GM18498 (cell line): Measurements from ENCODE around the gene SVBP.
"Not testable (repeated sequence)": the region's sequence is repeated elsewhere in the genome, so short reads cannot be mapped to it uniquely, and the experiment has no call there.

Source experiments
- ATAC-seq: cut with Tn5 transposase; IDR thresholded peaks from one replicate; pipeline ENCODE4 v1.9.1; 2021; ENCODE audit warnings: mild to moderate bottlenecking, moderate library complexity; ENCODE audit not compliant: unreplicated experiment

The SVBP gene, protein sequence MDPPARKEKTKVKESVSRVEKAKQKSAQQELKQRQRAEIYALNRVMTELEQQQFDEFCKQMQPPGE

DNA sequence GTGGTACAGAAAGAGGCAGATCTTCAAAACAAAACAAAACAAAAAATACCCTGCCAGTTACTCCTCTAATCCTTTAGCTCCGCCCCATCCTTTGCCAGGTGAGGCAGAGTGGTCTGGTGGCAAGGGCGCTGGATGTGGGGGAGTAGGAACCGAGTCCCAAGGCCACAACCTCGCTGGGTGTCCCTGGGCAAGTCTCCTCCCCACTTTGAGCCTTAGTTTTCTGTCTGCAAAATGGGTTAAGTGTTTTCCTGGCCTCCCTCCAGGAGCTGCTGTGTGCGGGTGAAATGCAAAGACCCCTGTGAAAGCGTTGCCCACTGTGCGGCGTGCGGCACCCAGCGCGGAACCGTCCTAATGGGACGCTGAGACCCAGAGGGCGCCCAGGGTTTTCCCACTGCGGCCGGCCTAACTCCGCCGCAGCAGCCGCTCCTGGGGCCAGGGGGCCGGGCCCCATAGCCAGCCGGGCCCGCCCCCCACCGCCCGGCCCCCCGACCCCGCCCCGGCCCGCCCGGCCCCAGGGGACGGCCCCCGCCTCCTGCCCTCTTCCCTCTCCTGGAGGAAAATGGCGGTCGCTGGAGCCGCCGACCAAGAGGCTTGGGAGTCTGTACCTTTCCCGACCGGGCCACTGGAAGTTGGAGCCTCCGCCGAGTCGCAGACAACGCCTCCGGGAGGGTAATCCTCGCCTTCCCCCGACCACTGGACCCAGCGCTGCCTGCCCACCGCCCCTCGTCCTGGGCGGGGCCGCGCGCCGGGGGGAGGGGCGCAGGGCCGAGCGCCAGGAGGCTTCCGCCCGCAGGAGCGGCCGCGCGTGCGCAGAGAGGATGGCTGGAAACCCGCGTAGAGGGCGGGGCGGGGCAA, at the start of gene SVBP, which contains the start of gene ERMAP:
Gene SVBP, minus strand, starts transcription at position 813 of the 855 bp plus-strand sequence. CDS start 853 bp downstream, outside the sequence.
Gene ERMAP, plus strand, starts transcription at position 538 of the 855 bp plus-strand sequence. CDS start 13,327 bp downstream, outside the sequence.
- peak; percentile 90 for ATAC-seq

DNA sequence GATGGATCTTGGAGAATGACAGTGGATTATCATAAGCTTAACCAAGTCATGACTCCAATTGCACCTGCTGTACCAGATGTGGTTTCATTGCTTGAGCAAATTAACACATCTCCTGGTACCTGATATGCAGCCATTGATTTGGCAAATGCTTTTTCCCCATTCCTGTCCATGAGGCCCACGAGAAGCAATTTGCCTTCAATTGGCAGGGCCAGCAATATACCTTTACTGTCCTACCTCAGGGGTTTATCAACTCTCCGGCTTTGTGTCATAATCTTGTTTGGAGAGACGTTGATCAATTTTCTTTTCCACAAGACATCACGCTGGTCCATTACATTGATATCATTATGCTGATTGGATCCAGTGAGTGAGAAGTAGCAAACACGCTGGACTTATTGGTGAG, 49.4 kb upstream of the SVBP start:
- ATAC-seq = no peak

DNA sequence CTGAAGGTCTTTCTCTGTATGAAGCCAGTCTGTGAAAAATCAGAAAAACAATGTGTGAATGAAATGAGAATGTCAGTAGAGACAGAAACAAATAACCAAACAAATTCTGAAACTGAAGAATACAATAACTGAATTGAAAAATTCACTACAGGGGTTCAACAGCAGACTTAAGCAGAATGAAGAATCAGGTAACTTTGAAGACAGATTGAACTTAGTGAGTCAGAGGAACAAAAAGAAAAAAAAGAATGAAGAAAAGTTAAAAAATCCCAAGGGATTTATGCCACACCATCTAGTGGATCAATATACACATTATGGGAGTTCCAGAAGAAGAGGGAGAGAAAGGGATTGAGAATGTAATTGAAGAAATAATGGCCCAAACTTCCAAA, 43.8 kb upstream of the SVBP start:
- ATAC-seq = no peak

DNA sequence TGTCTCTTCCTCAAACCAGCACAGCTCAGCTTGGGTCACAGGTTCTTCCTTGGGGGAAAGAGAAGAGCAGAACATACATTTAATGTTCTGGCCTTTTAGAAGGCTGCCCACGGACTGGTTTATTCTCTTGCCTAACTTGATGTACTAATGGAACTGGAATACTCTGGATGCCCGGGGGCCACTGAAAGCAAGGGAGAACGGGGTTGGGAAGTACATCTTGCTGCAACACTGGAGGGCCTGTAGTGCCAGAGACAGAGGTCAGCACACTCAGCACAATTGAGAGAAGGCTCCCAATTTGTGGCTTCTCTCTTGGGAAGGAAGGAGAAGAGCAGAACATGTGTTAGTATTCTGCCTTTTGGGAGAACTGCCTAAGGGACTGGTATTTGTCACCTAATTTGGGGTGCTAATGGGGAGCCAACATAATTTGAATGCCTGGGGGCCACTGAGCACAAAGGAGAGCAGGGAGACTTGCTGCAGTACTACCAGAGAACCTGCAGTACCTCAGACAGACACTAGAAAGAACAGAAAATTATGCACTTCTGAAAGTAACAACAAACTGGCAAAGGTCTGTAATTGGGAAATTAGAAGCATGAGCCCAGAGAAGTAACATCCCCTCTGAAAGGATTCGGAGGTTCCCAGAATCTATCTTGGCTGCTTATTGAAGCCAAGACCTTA, 43.3 kb upstream of the SVBP start:
- no peak for ATAC-seq

DNA sequence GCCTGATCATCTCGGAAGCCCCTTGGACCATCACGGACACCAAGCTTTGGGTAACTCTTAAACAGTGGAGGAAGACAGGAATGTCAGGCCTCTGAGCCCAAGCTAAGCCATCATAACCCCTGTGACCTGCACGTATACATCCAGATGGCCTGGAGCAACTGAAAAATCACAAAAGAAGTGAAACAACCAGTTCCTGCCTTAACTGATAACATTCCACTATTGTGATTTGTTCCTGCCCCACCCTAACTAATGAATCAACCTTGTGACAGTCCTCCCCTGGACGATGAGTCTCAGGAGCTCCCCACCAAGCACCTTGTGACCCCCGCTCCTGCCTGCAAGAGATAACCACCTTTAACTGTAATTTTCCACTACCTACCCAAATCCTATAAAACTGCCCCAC, 42.2 kb upstream of the SVBP start:
- ATAC-seq = not testable (repeated sequence)

DNA sequence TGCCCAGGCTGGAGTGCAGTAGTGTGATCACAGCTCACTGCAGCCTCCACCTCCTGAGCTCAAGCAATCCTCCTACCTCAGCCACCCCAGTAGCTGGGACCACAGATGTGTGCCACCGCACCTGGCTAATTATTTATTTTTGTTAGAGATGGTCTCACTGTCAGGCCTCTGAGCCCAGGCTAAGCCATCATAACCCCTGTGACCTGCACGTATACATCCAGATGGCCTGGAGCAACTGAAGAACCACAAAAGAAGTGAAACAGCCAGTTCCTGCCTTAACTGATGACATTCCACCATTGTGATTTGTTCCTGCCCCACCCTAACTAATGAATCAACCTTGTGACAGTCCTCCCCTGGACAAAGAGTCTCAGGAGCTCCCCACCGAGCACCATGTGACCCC, 39.4 kb upstream of the SVBP start:
- not testable (repeated sequence) for ATAC-seq

DNA sequence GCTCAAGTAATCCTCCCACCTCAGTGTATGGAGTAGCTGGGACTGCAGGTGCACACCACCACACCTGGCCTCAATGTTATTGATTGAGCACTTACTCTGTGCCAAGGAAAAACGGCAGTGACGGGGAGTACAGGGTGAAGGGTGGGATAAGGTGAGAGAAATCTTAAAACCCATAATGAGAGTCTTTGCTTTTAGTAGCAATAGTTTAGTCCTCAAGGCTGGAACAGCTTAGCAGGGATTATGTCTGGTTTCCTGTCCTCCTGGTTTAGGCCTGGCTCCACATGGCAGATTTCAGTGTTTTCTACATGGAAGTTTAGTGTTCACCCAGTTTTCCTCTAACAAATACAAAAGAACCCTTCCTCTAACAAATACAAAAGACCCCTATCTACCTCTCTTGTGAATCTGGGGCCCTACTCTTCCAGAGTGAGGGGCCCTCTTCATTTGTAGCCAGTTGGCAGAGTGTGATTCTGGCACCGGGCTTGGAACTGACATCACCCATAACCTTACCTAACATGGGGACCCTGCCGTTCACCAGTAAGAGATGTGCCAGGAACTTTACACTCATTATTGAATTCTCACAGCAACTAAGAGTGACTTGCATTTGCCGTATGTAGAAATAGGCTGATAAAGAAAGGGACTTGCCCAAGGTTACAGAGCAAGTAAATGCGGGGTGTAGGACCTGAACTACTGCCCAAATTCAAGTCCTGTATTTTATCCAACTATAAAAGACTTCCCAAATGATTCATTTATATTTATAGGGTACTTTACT, 36.1 kb upstream of the SVBP start:
- no peak for ATAC-seq

DNA sequence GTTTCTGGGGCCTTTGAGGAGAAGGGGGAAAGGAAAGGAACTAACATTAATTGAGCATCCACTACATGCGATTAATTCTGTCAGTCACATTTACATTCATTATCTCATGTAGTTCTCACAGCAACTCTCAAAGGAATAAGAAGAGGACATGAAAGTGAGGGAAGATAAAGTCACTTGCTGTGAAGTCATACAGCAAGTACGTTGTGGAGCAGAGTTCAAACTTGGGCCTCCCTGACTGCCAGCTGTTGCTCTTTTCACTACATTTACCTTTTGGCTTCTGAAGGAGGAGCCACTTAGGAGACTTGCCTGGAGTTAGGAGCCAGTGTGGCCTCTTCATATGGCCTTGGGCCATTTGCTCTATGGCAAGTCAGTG, 35.4 kb upstream of the SVBP start:
- ATAC-seq = no peak

DNA sequence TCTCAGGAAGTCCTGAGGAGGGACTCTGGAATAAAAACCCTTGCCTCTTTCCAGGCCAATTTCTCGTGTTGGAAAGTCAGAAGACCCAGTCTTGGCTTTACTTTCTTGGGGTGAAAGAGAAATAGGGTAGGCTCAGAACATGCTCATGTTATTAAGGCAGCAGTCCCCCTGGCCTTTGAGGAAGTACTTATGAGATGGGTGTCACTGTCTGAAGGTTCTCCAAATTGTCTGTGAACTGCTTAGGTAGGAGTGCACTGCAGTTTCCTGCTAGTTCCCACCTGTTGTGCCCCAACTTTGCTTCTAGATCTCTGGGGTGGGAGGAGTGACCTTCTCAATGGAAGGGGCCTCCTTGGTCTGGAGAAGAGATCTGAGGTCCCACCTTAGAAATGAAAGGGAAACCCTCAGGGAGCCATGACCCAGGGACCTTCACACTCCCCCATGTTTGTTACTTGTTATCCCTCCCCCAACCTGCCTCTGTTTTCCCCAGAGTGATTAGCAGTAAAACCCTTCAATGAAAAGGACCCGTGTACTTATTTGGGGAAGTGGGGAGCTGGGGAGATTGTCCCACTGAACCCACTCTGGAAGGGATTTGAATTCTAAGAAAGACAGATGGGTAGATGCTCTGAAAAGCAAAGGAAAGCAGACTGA, 34.9 kb upstream of the SVBP start:
- no peak for ATAC-seq

DNA sequence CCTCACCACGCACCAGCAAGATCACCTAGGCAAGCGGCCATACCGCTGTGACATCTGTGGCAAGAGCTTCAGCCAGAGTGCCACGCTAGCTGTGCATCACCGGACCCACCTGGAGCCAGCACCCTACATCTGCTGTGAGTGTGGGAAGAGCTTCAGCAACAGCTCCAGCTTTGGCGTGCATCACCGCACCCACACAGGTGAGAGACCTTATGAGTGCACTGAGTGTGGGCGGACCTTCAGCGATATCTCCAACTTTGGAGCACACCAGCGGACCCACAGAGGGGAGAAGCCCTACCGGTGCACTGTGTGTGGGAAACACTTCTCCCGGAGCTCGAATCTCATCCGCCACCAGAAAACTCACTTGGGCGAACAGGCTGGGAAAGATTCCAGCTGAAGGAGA, 34.2 kb upstream of the SVBP start:
- no peak for ATAC-seq

DNA sequence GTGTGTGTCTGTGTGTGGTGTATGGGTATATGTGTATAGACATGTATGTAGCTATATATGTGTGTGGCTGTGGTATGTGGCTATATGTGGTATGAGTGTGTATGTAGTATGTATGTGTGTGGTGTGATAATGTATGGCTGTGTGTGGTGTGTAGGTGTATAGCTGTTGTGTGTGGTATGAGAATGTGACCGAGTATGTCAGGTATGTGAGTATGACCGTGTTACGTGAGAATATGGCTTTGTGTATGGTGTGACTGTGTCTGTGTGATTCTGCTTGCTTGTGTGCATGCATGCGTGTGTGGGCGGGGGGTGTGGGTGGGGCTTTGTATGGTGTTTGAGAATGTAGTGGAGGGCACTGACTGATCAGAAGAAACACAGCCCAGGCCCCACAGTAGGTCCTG, 32.7 kb upstream of the SVBP start:
- no peak for ATAC-seq

DNA sequence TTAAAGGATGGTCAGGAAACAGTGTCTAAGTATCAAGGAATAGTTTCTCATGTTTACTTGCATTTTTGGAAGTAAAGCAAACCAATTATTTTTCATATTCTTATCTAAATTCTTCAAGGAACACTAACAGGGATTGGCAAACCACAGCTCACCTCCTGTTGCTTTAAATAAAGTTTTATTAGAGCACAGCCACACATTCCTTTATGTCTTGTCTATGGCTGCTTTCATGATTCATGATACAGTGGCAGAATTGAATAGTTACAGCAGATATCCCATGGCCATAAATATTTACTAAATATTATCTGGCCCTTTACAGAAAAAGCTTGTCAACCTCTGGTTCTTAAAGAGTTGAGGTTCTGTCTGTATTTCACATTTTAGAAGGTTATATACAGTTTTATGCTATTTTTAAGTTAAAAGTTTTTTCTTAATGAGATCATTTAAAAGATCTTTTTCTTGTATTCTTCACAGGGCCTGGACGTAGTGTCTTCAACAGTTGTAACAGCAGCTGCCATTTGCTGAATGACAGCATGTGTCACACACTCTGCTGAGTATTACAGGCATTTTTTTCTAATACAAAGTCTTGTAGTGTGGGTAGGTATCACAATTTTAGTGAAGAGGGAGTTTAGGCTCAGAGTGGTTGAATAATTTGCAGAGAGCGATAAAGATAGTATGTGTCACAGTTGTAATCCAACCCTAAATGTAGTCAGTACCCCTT, 31.8 kb upstream of the SVBP start:
- ATAC-seq = no peak

DNA sequence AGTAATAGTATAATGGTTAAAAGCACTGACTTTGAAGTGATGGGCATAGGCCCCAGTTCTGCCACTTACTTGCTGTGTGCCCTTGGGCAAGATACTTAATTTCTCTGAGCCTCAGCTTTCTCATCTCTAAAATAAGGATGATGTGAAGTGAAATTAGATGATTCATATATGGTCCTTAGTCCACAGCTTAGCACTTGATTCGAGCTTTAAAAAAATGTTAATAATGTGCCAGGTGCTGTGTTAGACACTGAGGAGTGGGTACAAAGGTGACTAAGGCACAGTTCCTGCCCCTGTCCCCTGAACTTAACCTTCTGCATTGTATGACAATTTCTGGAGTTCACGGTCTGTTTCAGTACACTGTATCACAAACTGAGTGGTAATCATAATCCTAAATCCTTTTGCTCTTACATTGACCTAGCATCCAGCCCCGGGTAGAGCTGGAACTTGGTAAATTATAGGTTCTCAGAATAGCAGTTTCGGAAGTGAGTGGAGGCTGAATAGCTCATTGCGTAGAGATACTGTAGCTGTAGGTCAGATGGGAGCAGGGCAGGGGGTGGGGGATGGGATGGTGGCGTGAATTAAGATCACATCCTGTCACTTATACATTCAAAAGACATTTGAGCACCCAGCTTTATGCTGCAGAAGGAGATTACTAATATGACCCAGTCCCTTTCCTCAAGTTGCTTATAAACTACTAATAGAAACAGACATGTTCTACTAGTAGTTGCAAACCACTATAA, 30.7 kb upstream of the SVBP start:
- no peak for ATAC-seq

DNA sequence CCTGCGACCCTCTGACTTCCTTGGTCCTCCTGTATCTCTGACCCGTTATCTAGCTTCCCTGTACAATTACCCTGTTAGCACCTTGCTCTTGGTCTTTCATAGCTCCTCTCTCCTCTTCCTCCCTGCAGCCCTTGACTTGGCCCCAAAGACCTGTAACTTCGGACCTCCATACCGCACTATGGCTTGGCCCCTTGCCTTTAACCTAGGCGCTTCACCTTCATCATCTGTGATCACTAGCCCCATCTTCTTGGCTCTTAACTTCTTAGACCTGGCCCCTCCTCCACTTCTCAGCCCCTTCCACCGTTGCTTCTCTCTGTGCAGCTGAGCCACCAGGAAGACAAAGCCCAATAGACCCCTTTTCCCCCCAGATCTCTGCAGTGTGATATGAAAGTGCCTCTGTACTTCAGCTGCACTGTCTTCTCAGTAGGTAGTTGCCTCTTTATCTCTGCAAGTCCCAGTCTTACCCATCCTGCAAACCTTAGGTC, 30.0 kb upstream of the SVBP start:
- ATAC-seq = no peak

DNA sequence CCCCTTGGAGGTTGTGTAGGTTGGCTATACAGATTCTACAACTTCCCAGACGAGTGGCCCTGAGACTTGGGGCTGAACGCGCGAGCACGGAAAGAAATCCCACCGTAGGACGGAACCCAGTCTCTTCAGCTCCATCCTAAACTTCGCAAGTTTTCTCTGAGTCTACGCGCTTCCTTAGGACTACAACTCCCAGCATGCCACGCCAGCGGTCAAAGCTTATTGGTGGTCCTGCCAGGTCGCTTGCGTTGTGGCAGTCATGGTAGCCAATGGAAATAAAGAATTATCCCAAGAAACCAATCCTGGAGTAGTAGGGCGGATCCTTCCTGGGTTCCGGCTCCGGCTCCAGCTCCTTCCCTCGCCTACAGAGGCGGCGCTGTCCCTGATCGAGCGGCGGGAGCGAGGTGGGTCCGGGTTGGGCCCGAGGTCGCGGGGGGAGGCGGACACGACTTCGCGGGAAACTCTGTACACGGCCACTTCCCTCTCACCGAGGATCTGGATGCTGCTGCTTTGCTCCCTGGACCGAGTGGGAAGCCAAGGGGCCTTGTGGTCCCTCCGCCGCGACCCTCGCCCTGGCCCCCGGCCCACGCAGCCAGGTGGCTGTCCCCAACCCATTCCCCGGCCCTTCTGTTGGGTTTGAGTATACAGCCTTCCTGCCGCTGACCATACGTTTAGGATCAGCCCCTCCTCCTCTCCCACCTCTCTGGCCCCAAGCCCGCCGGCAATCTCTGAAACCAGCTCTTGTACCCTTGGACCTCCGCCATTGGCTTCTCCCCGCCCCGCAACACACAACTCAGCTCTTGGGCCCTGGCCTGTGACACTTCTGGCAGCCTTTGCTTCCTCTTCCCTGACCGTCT, 29.3 kb upstream of the SVBP start, which contains the start of gene ZNF691:
Gene ZNF691, plus strand, starts transcription at position 357 of the 854 bp plus-strand sequence. CDS start 3,046 bp downstream, outside the sequence.
- ATAC-seq = peak; percentile 92

DNA sequence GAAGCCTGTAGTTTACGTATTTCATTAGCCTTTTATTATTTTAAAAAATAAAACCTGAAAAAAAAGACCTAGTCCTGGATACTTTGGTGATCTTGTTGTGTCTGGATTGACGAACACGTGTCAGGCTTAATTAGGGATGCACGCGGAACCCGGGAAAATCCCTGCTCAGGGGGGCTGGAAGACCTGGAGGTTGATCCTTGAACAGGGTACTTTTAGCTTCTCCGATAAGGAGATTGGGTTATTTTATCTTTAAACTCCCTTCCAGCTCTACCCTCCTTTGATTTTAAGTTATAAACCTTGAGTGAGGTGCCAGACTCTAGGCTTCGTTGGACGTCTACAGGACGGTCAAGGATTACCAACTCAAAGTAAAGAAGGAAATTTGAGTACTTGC, 28.7 kb upstream of the SVBP start:
- peak; percentile 12 for ATAC-seq

DNA sequence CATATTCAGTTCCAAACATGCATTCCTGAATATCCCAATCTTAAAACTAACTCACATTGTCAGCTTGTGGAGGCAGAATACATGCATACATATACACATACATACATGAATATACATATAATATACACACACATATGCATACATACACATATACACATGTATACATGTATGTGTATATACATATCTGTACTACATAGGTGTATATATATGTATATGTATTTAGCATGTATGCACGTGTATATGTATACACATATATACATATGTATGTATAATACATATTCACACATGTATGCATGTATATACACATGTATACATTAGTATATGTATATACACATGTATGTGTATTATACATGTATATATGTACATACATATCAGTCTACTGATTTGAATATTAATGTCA, 28.0 kb upstream of the SVBP start:
- ATAC-seq = no peak

DNA sequence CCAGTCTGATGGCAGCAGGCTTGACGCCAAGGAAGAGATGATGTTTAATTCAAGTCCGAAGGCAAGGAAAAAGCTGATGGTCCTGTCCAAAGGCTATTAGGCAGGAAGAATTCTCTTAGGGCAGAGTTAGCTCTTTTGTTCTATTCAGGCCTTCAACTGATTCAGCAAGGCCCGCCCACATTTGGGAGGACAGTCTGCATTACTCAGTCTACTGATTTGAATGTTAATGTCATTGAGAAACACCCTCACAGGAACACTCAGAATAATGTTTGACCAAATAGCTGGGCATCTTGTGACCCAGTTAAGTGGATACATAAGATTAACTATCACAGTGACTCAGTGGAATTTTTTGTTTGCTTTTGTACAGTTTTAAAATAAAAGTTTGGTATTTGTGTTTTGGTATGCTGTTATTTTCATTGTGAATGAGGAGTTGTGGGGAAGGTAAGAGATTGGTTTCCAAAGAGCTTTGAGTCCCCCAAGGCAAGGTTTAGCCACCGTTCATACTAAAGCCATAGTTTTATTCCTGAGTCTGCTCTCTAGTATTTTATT, 27.5 kb upstream of the SVBP start:
- ATAC-seq = no peak
